ENCODE data around the gene TFR2.

DNA sequence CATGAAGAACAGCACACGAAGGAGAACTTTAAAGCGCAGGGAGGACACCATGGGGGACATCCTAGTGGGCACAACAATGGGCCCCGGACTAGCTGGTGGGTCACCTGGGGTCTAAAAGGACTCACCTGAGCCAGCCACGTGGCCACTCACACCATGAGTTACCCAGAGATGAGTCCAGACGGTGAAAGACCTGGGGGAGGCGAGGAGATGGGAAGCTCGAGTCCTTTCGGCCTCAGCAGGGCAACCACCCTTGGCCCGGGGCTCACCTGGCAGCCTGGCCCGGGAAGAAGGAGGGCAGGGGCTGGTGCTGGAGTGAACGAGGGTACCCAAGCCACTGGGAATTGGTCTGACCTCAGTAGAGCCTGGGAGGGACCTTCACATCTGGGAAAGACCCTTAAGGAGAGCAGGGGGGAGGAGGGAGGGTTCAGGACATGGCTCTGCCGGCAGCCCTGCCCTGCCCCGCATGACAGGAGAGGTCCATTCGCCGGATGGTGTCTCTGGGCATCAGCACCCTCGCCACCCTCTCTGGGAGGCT, 47.0 kb upstream of the TFR2 start:
- no peak for TF ChIP-seq POLR2AphosphoS5 (IDR thresholded peaks at IDR 0.05; ENCODE audit: insufficient read depth in 1 of 2, low read depth in 1 of 2)
- TF ChIP-seq, protein P1, sequence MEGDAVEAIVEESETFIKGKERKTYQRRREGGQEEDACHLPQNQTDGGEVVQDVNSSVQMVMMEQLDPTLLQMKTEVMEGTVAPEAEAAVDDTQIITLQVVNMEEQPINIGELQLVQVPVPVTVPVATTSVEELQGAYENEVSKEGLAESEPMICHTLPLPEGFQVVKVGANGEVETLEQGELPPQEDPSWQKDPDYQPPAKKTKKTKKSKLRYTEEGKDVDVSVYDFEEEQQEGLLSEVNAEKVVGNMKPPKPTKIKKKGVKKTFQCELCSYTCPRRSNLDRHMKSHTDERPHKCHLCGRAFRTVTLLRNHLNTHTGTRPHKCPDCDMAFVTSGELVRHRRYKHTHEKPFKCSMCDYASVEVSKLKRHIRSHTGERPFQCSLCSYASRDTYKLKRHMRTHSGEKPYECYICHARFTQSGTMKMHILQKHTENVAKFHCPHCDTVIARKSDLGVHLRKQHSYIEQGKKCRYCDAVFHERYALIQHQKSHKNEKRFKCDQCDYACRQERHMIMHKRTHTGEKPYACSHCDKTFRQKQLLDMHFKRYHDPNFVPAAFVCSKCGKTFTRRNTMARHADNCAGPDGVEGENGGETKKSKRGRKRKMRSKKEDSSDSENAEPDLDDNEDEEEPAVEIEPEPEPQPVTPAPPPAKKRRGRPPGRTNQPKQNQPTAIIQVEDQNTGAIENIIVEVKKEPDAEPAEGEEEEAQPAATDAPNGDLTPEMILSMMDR (IDR thresholded peaks at IDR 0.05), result no peak
- no peak for TF ChIP-seq POLR2A (IDR thresholded peaks at IDR 0.05)
